RWPE2 (cell line): ENCODE data around the gene C2orf68.
"Not testable (repeated sequence)": the region's sequence is repeated elsewhere in the genome, so short reads cannot be mapped to it uniquely, and the experiment has no call there.

Experiments
- ATAC-seq: fragments of 200-7000 bp; cut with Tn5 transposase; 3 replicates; pipeline ENCODE4 v1.9.1; 2021; ENCODE audit warnings: low read depth
- DNase-seq: peaks from one replicate; pipeline ENCODE4 v3.0.0-alpha.2; 2020; ENCODE audit warnings: low spot score
- H3K27ac ChIP-seq: fragments of 450-650 bp; 2 replicates; pipeline ENCODE4 v1.5.1; 2017; ENCODE audit warnings: mild to moderate bottlenecking; ENCODE audit not compliant: poor library complexity, severe bottlenecking
- H3K27me3 ChIP-seq: fragments of 250-450 bp; sonication (Bioruptor Pico); 2 replicates; pipeline ENCODE4 v1.5.1; 2021; ENCODE audit warnings: mild to moderate bottlenecking, moderate library complexity; ENCODE audit not compliant: insufficient read depth, poor library complexity, severe bottlenecking
- H3K36me3 ChIP-seq: fragments of 250-450 bp; sonication (Bioruptor Pico); 2 replicates; pipeline ENCODE4 v1.5.1; 2020; ENCODE audit warnings: low read depth, mild to moderate bottlenecking, moderate library complexity
- H3K4me1 ChIP-seq: fragments of 250-450 bp; sonication (Bioruptor Pico); 2 replicates; pipeline ENCODE4 v1.5.1; 2021; ENCODE audit warnings: mild to moderate bottlenecking, moderate library complexity; ENCODE audit not compliant: insufficient read depth, poor library complexity, severe bottlenecking
- H3K4me3 ChIP-seq: fragments of 250-450 bp; sonication (Bioruptor Pico); 2 replicates; pipeline ENCODE4 v1.5.1; 2021; ENCODE audit warnings: mild to moderate bottlenecking, moderate library complexity; ENCODE audit not compliant: severe bottlenecking
- H3K9me3 ChIP-seq: fragments of 250-450 bp; sonication (Bioruptor Pico); 2 replicates; pipeline ENCODE4 v1.5.1; 2021; ENCODE audit warnings: mild to moderate bottlenecking, moderate library complexity; ENCODE audit not compliant: severe bottlenecking
- CTCF ChIP-seq: fragments of 450-650 bp; IDR thresholded peaks from one replicate; pipeline ENCODE4 v1.5.1; 2017; ENCODE audit warnings: mild to moderate bottlenecking, moderate library complexity; ENCODE audit not compliant: poor library complexity, severe bottlenecking

The C2orf68 gene

GRCh38 chr2:85611705-85612587 is at the start of gene C2orf68:
Gene C2orf68, minus strand, starts transcription at chr2:85612066. Its CDS starts 82 bp downstream, at chr2:85611984.
- H3K27ac ChIP-seq, result peak within 1 kb of the TSS; percentile 73
- peak within 1 kb of the TSS; percentile 82 for H3K4me3 ChIP-seq
- no peaks in the 10 kb centered on the region for H3K9me3 ChIP-seq

GRCh38 chr2:85661139-85661858 is 49.4 kb upstream of the C2orf68 start:
- no peak for ATAC-seq

More at GRCh38 chr2:85611705-85612587, at the start of gene C2orf68:
- no peaks in the 10 kb centered on the region for H3K4me1 ChIP-seq
- no peak for TF ChIP-seq CTCF
- H3K36me3 ChIP-seq, result peaks cover 17% of the 10 kb centered on the region
- H3K27me3 ChIP-seq, result no peaks in the 10 kb centered on the region
- ATAC-seq (peak; percentile 82), DNase-seq (peak; percentile 89)

GRCh38 chr2:85660725-85661124 is 48.9 kb upstream of the C2orf68 start:
- no peak for DNase-seq
- no peak for ATAC-seq
- TF ChIP-seq CTCF, result no peak
- no peaks in the 10 kb centered on the region for H3K9me3 ChIP-seq
- H3K4me1 ChIP-seq, result no peaks in the 10 kb centered on the region
- H3K27me3 ChIP-seq, result no peaks in the 10 kb centered on the region
- H3K36me3 ChIP-seq, result no peaks in the 10 kb centered on the region
- no peak overlapping the region for H3K27ac ChIP-seq
- no peak overlapping the region for H3K4me3 ChIP-seq

More at GRCh38 chr2:85661139-85661858, 49.4 kb upstream of the C2orf68 start:
- Histone ChIP-seq H3K4me1 (no peaks in the 10 kb centered on the region), H3K36me3 (no peaks in the 10 kb centered on the region), H3K27me3 (no peaks in the 10 kb centered on the region), H3K9me3 (no peaks in the 10 kb centered on the region), H3K4me3 (no peak overlapping the region), H3K27ac (no peak overlapping the region)
- no peak for TF ChIP-seq CTCF
- DNase-seq, result no peak

- H3K4me1 ChIP-seq, H3K27me3 ChIP-seq, DNase-seq, ATAC-seq, H3K4me3 ChIP-seq, H3K36me3 ChIP-seq, H3K9me3 ChIP-seq, H3K27ac ChIP-seq: not testable (repeated sequence)
Measured at GRCh38 chr2:85660301-85660700, 48.4 kb upstream of the C2orf68 start.

GRCh38 chr2:85659324-85659981 is 47.6 kb upstream of the C2orf68 start:
- no peaks in the 10 kb centered on the region for H3K4me1 ChIP-seq
- H3K4me3 ChIP-seq, result no peak overlapping the region
- TF ChIP-seq CTCF, result no peak
- H3K27me3 ChIP-seq, result no peaks in the 10 kb centered on the region
- DNase-seq, result no peak
- no peaks in the 10 kb centered on the region for H3K36me3 ChIP-seq
- no peak overlapping the region for H3K27ac ChIP-seq
- ATAC-seq, result no peak
- H3K9me3 ChIP-seq, result no peaks in the 10 kb centered on the region

GRCh38 chr2:85657399-85657798 is 45.5 kb upstream of the C2orf68 start:
- H3K4me3 ChIP-seq, H3K9me3 ChIP-seq, H3K27me3 ChIP-seq, H3K4me1 ChIP-seq, H3K27ac ChIP-seq, DNase-seq, H3K36me3 ChIP-seq, ATAC-seq: not testable (repeated sequence)
